HEK293 (cell line): ENCODE results near the gene ZDHHC14.

Source experiments
- BCL11A ChIP-seq: fragments of 450-650 bp; formaldehyde crosslinking; IDR thresholded peaks from 2 replicates; pipeline ENCODE4 v1.5.1; 2016; ENCODE audit warnings: low read depth, missing biosample characterization, missing genetic modification characterization
- BCL11B ChIP-seq: fragments of 450-650 bp; formaldehyde crosslinking; IDR thresholded peaks from 2 replicates; pipeline ENCODE4 v1.5.1; 2016; ENCODE audit warnings: low read depth, missing biosample characterization, missing genetic modification characterization
- BCL6B ChIP-seq: fragments of 450-650 bp; formaldehyde crosslinking; IDR thresholded peaks from 2 replicates; pipeline ENCODE4 v1.5.1; 2017; ENCODE audit warnings: missing biosample characterization, missing genetic modification characterization
- CTCF ChIP-seq: fragments of 450-650 bp; formaldehyde crosslinking; IDR thresholded peaks from 2 replicates; pipeline ENCODE4 v1.5.1; 2016; ENCODE audit warnings: missing biosample characterization, missing genetic modification characterization
- MYNN ChIP-seq: fragments of 450-650 bp; formaldehyde crosslinking; IDR thresholded peaks from 2 replicates; pipeline ENCODE4 v1.5.1; 2016; ENCODE audit warnings: missing biosample characterization, missing genetic modification characterization, borderline replicate concordance
- TCF7L2 ChIP-seq: IDR thresholded peaks from 2 replicates; pipeline ENCODE4 v1.6.1; 2011; ENCODE audit warnings: low read depth, mild to moderate bottlenecking, inconsistent platforms, low read length, moderate library complexity, borderline replicate concordance
- TRIM28 ChIP-seq: IDR thresholded peaks from 2 replicates; pipeline ENCODE4 v1.6.1; 2011; ENCODE audit warnings: low read length, control low read depth, borderline replicate concordance
- ZNF214 ChIP-seq: fragments of 450-650 bp; formaldehyde crosslinking; IDR thresholded peaks from 2 replicates; pipeline ENCODE4 v1.5.1; 2017; ENCODE audit warnings: missing biosample characterization, mild to moderate bottlenecking, missing genetic modification characterization, borderline replicate concordance
- ZNF302 ChIP-seq: fragments of 450-650 bp; formaldehyde crosslinking; IDR thresholded peaks from 2 replicates; pipeline ENCODE4 v1.5.1; 2016; ENCODE audit warnings: missing biosample characterization, missing genetic modification characterization, low read depth
- ZNF596 ChIP-seq: fragments of 450-650 bp; IDR thresholded peaks from 2 replicates; pipeline ENCODE4 v1.5.0; 2018; ENCODE audit warnings: missing biosample characterization, mild to moderate bottlenecking, missing genetic modification characterization, moderate library complexity
- TF ChIP-seq, protein P1 (sequence below): fragments of 450-650 bp; formaldehyde crosslinking; IDR thresholded peaks from 2 replicates; pipeline ENCODE4 v1.5.1; 2016; ENCODE audit warnings: missing biosample characterization, missing genetic modification characterization

DNA sequence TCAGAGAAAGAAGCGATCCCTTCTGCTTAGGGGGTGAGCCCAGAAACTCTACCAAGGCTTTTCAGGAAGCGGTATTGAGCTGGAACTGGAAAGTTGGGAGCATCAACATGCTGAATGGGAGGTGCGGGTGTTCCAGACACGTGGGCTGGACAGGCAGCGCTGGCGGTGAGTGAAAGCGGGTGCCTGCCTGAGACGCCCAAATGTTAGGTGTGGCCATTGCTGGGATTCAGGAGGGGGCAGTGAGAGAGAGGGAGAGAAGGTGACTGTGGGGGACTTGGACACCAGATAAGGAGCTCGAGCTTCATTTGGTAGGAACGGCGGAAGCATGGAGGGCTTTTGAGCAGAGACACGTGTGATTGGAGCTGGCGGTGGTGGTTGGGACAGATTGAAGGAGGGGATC, 157.7 kb downstream of the ZDHHC14 start:
- TF ChIP-seq ZNF214 (tag by site-specific recombination) (no peak), BCL6B (tag by site-specific recombination) (no peak), BCL11B (tag by site-specific recombination) (no peak), CTCF (tag by site-specific recombination) (no peak), BCL11A (tag by site-specific recombination) (no peak), ZNF302 (tag by site-specific recombination) (no peak), TCF7L2 (no peak), TRIM28 (no peak), MYNN (no peak), ZNF596 (tag by site-specific recombination) (no peak)
- TF ChIP-seq, protein P1, sequence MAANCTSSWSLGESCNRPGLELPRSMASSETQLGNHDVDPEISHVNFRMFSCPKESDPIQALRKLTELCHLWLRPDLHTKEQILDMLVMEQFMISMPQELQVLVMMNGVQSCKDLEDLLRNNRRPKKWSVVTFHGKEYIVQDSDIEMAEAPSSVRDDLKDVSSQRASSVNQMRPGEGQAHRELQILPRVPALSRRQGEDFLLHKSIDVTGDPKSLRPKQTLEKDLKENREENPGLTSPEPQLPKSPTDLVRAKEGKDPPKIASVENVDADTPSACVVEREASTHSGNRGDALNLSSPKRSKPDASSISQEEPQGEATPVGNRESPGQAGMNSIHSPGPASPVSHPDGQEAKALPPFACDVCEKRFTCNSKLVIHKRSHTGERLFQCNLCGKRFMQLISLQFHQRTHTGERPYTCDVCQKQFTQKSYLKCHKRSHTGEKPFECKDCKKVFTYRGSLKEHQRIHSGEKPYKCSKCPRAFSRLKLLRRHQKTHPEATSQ: no peak
